ENCODE results near the gene SPIN2B.

SPIN2B gene

DNA sequence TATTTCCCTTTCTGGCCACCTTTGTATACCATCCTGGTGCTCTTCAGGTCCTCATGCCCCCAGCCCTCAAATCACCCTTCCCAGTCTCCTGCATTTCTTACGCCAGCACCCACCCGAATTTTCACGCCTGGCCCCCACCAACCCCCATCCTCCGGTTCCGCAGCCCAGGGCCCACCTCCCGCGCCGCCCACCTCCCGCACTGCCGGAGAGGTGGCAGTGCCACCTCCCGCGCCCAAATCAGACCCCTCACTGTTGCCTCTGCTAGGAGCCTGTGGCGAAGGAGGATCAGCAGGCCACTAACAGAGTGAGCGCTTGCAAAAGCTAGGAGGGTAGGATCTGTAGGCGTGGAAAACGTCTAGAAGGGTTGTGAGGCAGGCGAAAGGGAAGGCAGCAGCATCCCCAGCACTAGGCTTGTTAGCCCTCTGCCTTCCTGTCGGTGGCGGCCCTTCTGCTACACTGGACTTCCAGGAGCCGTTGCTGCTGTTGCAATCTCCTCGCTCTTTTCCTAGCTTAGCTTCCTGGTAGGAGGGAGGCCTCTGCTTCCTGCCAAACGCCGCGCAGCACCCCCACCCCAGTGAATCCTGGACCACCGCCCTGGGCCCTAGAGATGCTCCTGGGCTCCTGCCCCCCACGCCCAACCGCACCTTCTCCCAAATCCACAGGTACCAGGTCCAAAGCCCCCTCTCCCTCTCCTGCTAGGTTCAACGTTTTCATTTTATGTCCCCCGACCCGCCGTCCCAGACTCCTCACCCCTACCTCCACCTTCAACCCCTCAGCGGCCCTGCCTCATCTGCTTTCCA, 51.0 kb downstream of the SPIN2B start:
- DNase-seq: no peak
